H1 (cell line): ENCODE results near the gene OR5H15.

ENCODE experiments used
- CHD2 ChIP-seq: IDR thresholded peaks from 2 replicates; pipeline ENCODE4 v1.6.1; 2012; ENCODE audit warnings: low read length, improper control_type of control experiment
- FOSL1 ChIP-seq: IDR thresholded peaks from 2 replicates; pipeline ENCODE4 v1.6.1; 2011; ENCODE audit warnings: mild to moderate bottlenecking, low read depth, low read length, moderate library complexity; ENCODE audit not compliant: insufficient read depth
- HDAC6 ChIP-seq: IDR thresholded peaks from one replicate; pipeline ENCODE4 v1.7.1; 2012; ENCODE audit warnings: low read depth, mild to moderate bottlenecking, inconsistent platforms, low read length, moderate library complexity
- JUND ChIP-seq: IDR thresholded peaks from 2 replicates; pipeline ENCODE4 v1.6.1; 2011; ENCODE audit warnings: mild to moderate bottlenecking, improper control_type of control experiment, low read length
- MAFK ChIP-seq: IDR thresholded peaks from 2 replicates; pipeline ENCODE4 v1.6.1; 2012; ENCODE audit warnings: low read depth, mild to moderate bottlenecking, improper control_type of control experiment, low read length
- MAX ChIP-seq: IDR thresholded peaks from 2 replicates; pipeline ENCODE4 v1.6.1; 2012; ENCODE audit warnings: inconsistent platforms
- POLR2A ChIP-seq, 2 experiments: IDR thresholded peaks; 1 replicate in 1 of 2; 2 replicates in 1 of 2; pipeline ENCODE4 v1.6.1; 2011; ENCODE audit warnings: low read depth in 2 of 2, low read length in 2 of 2, mild to moderate bottlenecking in 2 of 2; ENCODE audit errors: control extremely low read depth in 1 of 2
- RFX5 ChIP-seq: IDR thresholded peaks from 2 replicates; pipeline ENCODE4 v1.6.1; 2011; ENCODE audit warnings: low read depth, low read length, improper control_type of control experiment, borderline replicate concordance
- SP1 ChIP-seq: IDR thresholded peaks from 2 replicates; pipeline ENCODE4 v1.6.1; 2011; ENCODE audit warnings: low read depth, low read length
- SUZ12 ChIP-seq: fragments of 200-600 bp; sonication (generic); IDR thresholded peaks from 2 replicates; pipeline ENCODE4 v1.6.1; 2012; ENCODE audit warnings: mild to moderate bottlenecking, inconsistent platforms, low read length, moderate library complexity, mixed read lengths
- TAF1 ChIP-seq: IDR thresholded peaks from 2 replicates; pipeline ENCODE4 v1.6.1; 2011; ENCODE audit warnings: mild to moderate bottlenecking, low read depth, low read length
- TF ChIP-seq, protein P1 (sequence below), 3 experiments: IDR thresholded peaks; 1 replicate in 2 of 3; 2 replicates in 1 of 3; pipeline versions ENCODE4 v1.5.1 to v1.6.1; 2011; ENCODE audit warnings: low read length in 3 of 3, mild to moderate bottlenecking in 3 of 3, inconsistent platforms in 2 of 3, low read depth in 1 of 3, moderate library complexity in 1 of 3; ENCODE audit not compliant: insufficient read depth in 1 of 3; ENCODE audit errors: control extremely low read depth in 1 of 3

DNA sequence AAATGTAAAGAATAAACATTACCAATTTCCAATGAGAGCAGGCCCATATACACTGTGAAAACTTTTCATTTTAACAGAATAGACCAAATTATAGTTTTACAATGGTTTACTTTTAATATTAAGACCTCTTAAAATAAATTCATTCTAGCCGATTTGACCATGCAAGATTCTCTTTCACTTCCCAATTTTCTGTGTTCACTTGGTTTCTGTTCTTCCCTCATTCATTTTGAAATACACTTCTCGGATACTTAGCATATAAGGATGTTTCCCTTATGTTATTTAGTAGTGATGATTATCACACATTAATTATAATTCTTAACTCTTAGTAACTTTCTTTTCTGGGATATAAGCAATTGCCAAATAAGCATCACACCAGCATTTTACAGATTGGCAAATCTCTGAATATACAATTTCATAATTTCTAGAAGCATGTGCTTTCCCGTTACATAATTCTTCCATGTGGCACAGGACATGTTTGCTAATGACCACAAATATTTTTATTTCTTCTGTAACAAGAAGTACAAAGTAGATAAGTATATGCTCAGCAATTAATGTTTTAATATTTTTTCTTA, 13.9 kb downstream of the OR5H15 start:
- TF ChIP-seq MAFK (no peak), HDAC6 (no peak), POLR2A (IDR thresholded peaks at IDR 0.05; ENCODE audit: control extremely low read depth in 1 of 2, low read depth in 2 of 2, low read length in 2 of 2) (no peak), FOSL1 (no peak), JUND (no peak), CHD2 (no peak), MAX (no peak), SP1 (no peak), RFX5 (no peak), TAF1 (no peak), SUZ12 (no peak)
- TF ChIP-seq, protein P1, sequence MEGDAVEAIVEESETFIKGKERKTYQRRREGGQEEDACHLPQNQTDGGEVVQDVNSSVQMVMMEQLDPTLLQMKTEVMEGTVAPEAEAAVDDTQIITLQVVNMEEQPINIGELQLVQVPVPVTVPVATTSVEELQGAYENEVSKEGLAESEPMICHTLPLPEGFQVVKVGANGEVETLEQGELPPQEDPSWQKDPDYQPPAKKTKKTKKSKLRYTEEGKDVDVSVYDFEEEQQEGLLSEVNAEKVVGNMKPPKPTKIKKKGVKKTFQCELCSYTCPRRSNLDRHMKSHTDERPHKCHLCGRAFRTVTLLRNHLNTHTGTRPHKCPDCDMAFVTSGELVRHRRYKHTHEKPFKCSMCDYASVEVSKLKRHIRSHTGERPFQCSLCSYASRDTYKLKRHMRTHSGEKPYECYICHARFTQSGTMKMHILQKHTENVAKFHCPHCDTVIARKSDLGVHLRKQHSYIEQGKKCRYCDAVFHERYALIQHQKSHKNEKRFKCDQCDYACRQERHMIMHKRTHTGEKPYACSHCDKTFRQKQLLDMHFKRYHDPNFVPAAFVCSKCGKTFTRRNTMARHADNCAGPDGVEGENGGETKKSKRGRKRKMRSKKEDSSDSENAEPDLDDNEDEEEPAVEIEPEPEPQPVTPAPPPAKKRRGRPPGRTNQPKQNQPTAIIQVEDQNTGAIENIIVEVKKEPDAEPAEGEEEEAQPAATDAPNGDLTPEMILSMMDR (IDR thresholded peaks at IDR 0.05; ENCODE audit: control extremely low read depth in 1 of 3, insufficient read depth in 1 of 3, low read depth in 1 of 3, low read length in 3 of 3): no peak
